ENCODE measurements around the gene HSPB2.

Gene HSPB2

GRCh38 chr11:111886844-111887243, 25.7 kb upstream of the HSPB2 start:
- no peaks in the 10 kb centered on the region for H3K27me3 ChIP-seq (replicated peaks; ENCODE audit: control insufficient read depth, insufficient read depth, low read length)
- no peak for TF ChIP-seq CTCF (IDR thresholded peaks at IDR 0.05; ENCODE audit: insufficient read depth, low read length, poor library complexity, severe bottlenecking)
- H3K36me3 ChIP-seq (ENCODE audit: control insufficient read depth, insufficient read depth, low read length) = no peaks in the 10 kb centered on the region
- H3K4me3 ChIP-seq (replicated peaks; ENCODE audit: low read depth, low read length) = no peak overlapping the region
- DNase-seq (ENCODE audit: extremely low read depth, insufficient read length) = no peak

GRCh38 chr11:111905411-111905810, 7.1 kb upstream of the HSPB2 start:
- no peak for DNase-seq (ENCODE audit: extremely low read depth, insufficient read length)
- no peaks in the 10 kb centered on the region; the same call in 1 of the 2 replicates for H3K27me3 ChIP-seq (replicated peaks; ENCODE audit: control insufficient read depth, insufficient read depth, low read length)
- H3K4me3 ChIP-seq (replicated peaks; ENCODE audit: low read depth, low read length) = no peak overlapping the region
- TF ChIP-seq CTCF (IDR thresholded peaks at IDR 0.05; ENCODE audit: insufficient read depth, low read length, poor library complexity, severe bottlenecking) = no peak
- H3K36me3 ChIP-seq (ENCODE audit: control insufficient read depth, insufficient read depth, low read length) = no peaks in the 10 kb centered on the region

GRCh38 chr11:111906680-111907079, 5.9 kb upstream of the HSPB2 start:
- no peak for TF ChIP-seq CTCF (IDR thresholded peaks at IDR 0.05; ENCODE audit: insufficient read depth, low read length, poor library complexity, severe bottlenecking)
- no peak for DNase-seq (ENCODE audit: extremely low read depth, insufficient read length)

GRCh38 chr11:111908639-111909305, 3.8 kb upstream of the HSPB2 start:
- Histone ChIP-seq H3K36me3 (ENCODE audit: control insufficient read depth, insufficient read depth, low read length) (no peaks in the 10 kb centered on the region), H3K27me3 (replicated peaks; ENCODE audit: control insufficient read depth, insufficient read depth, low read length) (no peaks in the 10 kb centered on the region; the same call in none of the 2 replicates), H3K4me3 (replicated peaks; ENCODE audit: low read depth, low read length) (no peak overlapping the region)
- TF ChIP-seq CTCF (IDR thresholded peaks at IDR 0.05; ENCODE audit: insufficient read depth, low read length, poor library complexity, severe bottlenecking) = no peak
- DNase-seq (ENCODE audit: extremely low read depth, insufficient read length) = no peak

More at GRCh38 chr11:111906680-111907079, 5.9 kb upstream of the HSPB2 start:
- Histone ChIP-seq H3K36me3 (ENCODE audit: control insufficient read depth, insufficient read depth, low read length) (no peaks in the 10 kb centered on the region), H3K27me3 (replicated peaks; ENCODE audit: control insufficient read depth, insufficient read depth, low read length) (no peaks in the 10 kb centered on the region; the same call in none of the 2 replicates), H3K4me3 (replicated peaks; ENCODE audit: low read depth, low read length) (no peak overlapping the region)

GRCh38 chr11:111909378-111909777, 3.2 kb upstream of the HSPB2 start:
- no peak for DNase-seq (ENCODE audit: extremely low read depth, insufficient read length)
- Histone ChIP-seq H3K27me3 (replicated peaks; ENCODE audit: control insufficient read depth, insufficient read depth, low read length) (no peaks in the 10 kb centered on the region; the same call in none of the 2 replicates), H3K4me3 (replicated peaks; ENCODE audit: low read depth, low read length) (no peak overlapping the region), H3K36me3 (ENCODE audit: control insufficient read depth, insufficient read depth, low read length) (no peaks in the 10 kb centered on the region)
- TF ChIP-seq CTCF (IDR thresholded peaks at IDR 0.05; ENCODE audit: insufficient read depth, low read length, poor library complexity, severe bottlenecking) = no peak
